Endothelial cell of umbilical vein (primary cell): ENCODE measurements around the gene DCAF5. TPM values are rescaled to one million over a fixed set of nuclear protein-coding genes. Genes with fewer than 3 reads are reported as not detected.
A peak's percentile ranks its signal among the peaks of the same experiment; 100 is the strongest.

Source experiments
- BruUV-seq: library from RNA; stranded (reverse); fragments of 400-500 nt; replicated peaks from 2 replicates; lab custom pipeline; 2021; lab: Mats Ljungman, UMichigan
- CTCF ChIA-PET: fragments of 300-600, 350-600 bp; sonication (Branson Sonifier 250); formaldehyde crosslinking; loops from one replicate; lab custom pipeline; 2021; ENCODE audit warnings: antibody characterized with exemption, inconsistent platforms; lab: Charles Lee
- POLR2A ChIA-PET: fragments of 300-600, 350-600 bp; sonication (Branson Sonifier 250); formaldehyde crosslinking; loops from one replicate; lab custom pipeline; 2021; ENCODE audit warnings: antibody characterized with exemption, inconsistent platforms; lab: Charles Lee
- DNase-seq: peaks from one replicate; pipeline ENCODE4 v3.0.0-alpha.2; 2011; ENCODE audit warnings: low read depth, low spot score
- FAIRE-seq: peaks from 2 replicates; lab custom pipeline; 2011; peaks lifted over from hg19 to GRCh38; lab: Jason Lieb, UNC
- H2AFZ ChIP-seq: 2 replicates; pipeline ENCODE4 v1.6.0; 2012; ENCODE audit warnings: low read depth, low read length, control low read depth, inconsistent platforms
- H3K27ac ChIP-seq: 2 replicates; pipeline ENCODE4 v1.5.1; 2011; ENCODE audit warnings: low read depth, mild to moderate bottlenecking, control low read depth, low read length, moderate library complexity; ENCODE audit not compliant: insufficient read depth
- H3K27me3 ChIP-seq, 2 experiments: 2 replicates each; pipeline versions ENCODE4 v1.6.0 to v1.6.1; 2011; ENCODE audit warnings: low read length in 2 of 2, mixed read lengths in 1 of 2; ENCODE audit not compliant: control insufficient read depth in 2 of 2, insufficient read depth in 2 of 2
- H3K36me3 ChIP-seq, 2 experiments: 2 replicates in 1 of 2; 3 replicates in 1 of 2; pipeline ENCODE4 v1.5.1; 2011; ENCODE audit warnings: low read length in 2 of 2, mild to moderate bottlenecking in 1 of 2, moderate library complexity in 1 of 2; ENCODE audit not compliant: control insufficient read depth in 2 of 2, insufficient read depth in 2 of 2; ENCODE audit errors: extremely low read depth in 1 of 2
- H3K4me1 ChIP-seq: 3 replicates; pipeline ENCODE4 v1.5.1; 2011; ENCODE audit warnings: mild to moderate bottlenecking, low read length; ENCODE audit not compliant: control insufficient read depth, insufficient read depth; ENCODE audit errors: extremely low read depth
- H3K4me2 ChIP-seq: 2 replicates; pipeline ENCODE4 v1.6.1; 2011; ENCODE audit warnings: low read length, control low read depth, mixed read lengths; ENCODE audit not compliant: insufficient read depth
- H3K4me3 ChIP-seq, 3 experiments: fragments of 200-600 bp in 1 of 3; sonication (generic), shearing (Covaris generic) in 1 of 3; replicated peaks in 1 of 3; 2 replicates each; pipeline ENCODE4 v1.5.1; 2011 to 2016; ENCODE audit warnings: control low read depth in 3 of 3, low read length in 3 of 3, mild to moderate bottlenecking in 2 of 3, inconsistent platforms in 1 of 3, low read depth in 1 of 3, moderate library complexity in 1 of 3; ENCODE audit not compliant: insufficient read depth in 1 of 3
- H3K79me2 ChIP-seq: 2 replicates; pipeline ENCODE4 v1.6.0; 2012; ENCODE audit warnings: low read length, inconsistent platforms; ENCODE audit not compliant: control insufficient read depth, insufficient read depth
- H3K9ac ChIP-seq: replicated peaks from 2 replicates; pipeline ENCODE3; 2011; ENCODE audit warnings: low read length, control low read depth; ENCODE audit not compliant: insufficient read depth; ENCODE audit errors: extremely low read depth
- H3K9me1 ChIP-seq: replicated peaks from 3 replicates; pipeline ENCODE4 v1.6.0; 2011; ENCODE audit warnings: mild to moderate bottlenecking, low read length; ENCODE audit not compliant: control insufficient read depth, insufficient read depth; ENCODE audit errors: extremely low read depth
- H3K9me3 ChIP-seq: replicated peaks from 2 replicates; pipeline ENCODE4 v1.5.1; 2012; ENCODE audit warnings: low read length, inconsistent platforms; ENCODE audit not compliant: control insufficient read depth, insufficient read depth
- H4K20me1 ChIP-seq: replicated peaks from 2 replicates; pipeline ENCODE3; 2011; ENCODE audit warnings: mild to moderate bottlenecking, low read length; ENCODE audit not compliant: control insufficient read depth, insufficient read depth; ENCODE audit errors: extremely low read depth
- CTCF ChIP-seq, 2 donors: IDR thresholded peaks; 1 replicate in 1 of 2; 2 replicates in 1 of 2; pipeline ENCODE4 v1.5.1; 2011; ENCODE audit warnings: low read length in 2 of 2, mild to moderate bottlenecking in 2 of 2, moderate library complexity in 2 of 2, control low read depth in 1 of 2, inconsistent platforms in 1 of 2, low read depth in 1 of 2; ENCODE audit not compliant: insufficient read depth in 1 of 2; ENCODE audit errors: extremely low read depth in 1 of 2
- EZH2 ChIP-seq: IDR thresholded peaks from 2 replicates; pipeline ENCODE4 v1.6.1; 2012; ENCODE audit warnings: borderline replicate concordance, low read depth, mild to moderate bottlenecking, moderate library complexity, low read length, inconsistent platforms; ENCODE audit not compliant: severe bottlenecking
- FOS ChIP-seq: IDR thresholded peaks from 2 replicates; pipeline ENCODE4 v1.6.1; 2011; ENCODE audit warnings: mild to moderate bottlenecking, low read length, moderate library complexity, borderline replicate concordance; ENCODE audit not compliant: insufficient read depth
- GATA2 ChIP-seq: IDR thresholded peaks from 2 replicates; pipeline ENCODE4 v1.7.0; 2011; ENCODE audit warnings: low read depth, mild to moderate bottlenecking, moderate library complexity, mixed read lengths, low read length; ENCODE audit not compliant: insufficient read length, insufficient read depth
- JUN ChIP-seq: IDR thresholded peaks from 2 replicates; pipeline ENCODE4 v1.6.1; 2011; ENCODE audit warnings: borderline replicate concordance, low read depth; ENCODE audit not compliant: insufficient read length, insufficient read depth
- MYC ChIP-seq: IDR thresholded peaks from one replicate; pipeline ENCODE4 v1.6.1; 2011; ENCODE audit warnings: mild to moderate bottlenecking, low read depth, low read length
- POLR2A ChIP-seq: IDR thresholded peaks from 2 replicates; pipeline ENCODE4 v1.6.1; 2012; ENCODE audit warnings: low read depth, mild to moderate bottlenecking, control low read depth, low read length
- POLR2AphosphoS5 ChIP-seq: IDR thresholded peaks from 2 replicates; pipeline ENCODE4 v1.6.1; 2012; ENCODE audit warnings: low read depth, mild to moderate bottlenecking, control low read depth, low read length, moderate library complexity; ENCODE audit not compliant: insufficient read depth
- dilution Hi-C: fragments of 300-500 bp; cut with MboI; formaldehyde crosslinking; loops from one replicate; pipeline ENCODE4 v1.15.0; 2019; ENCODE audit warnings: low sequenced_read_pairs; ENCODE audit not compliant: extremely low pct_ligation_motif_present
- intact Hi-C: fragments of 100-400 bp; cut with micrococcal nuclease; formaldehyde crosslinking; loops from one replicate; pipeline ENCODE4 v1.10.0; 2022
- polyA plus RNA-seq, 4 experiments: library from polyadenylated mRNA; depleted of rRNA in 3 of 4; stranded (reverse) in 3 of 4; unstranded in 1 of 4; fragments of >200 nt; gene quantifications; 2 replicates each; pipeline versions ENCODE4 v1.2.1 to v1.2.3, GENCODE V29; 2011 to 2012; ENCODE audit warnings: missing spikeins in 1 of 4
- total RNA-seq: library from RNA; stranded (reverse); gene quantifications from 2 replicates; pipeline ENCODE4 v1.2.3, GENCODE V29; 2021
- TF ChIP-seq, protein P1 (sequence below): IDR thresholded peaks from 2 replicates; pipeline ENCODE4 v1.6.1; 2011; ENCODE audit not compliant: insufficient read depth, insufficient read length

The DCAF5 gene
- total and polyA plus RNA-seq, 2 donors (not counting 3 experiments of a cell fraction or from before 2014, with no cell fraction given), result 37.9 to 52.5 TPM

GRCh38 chr14:69076341-69076740 is 76.6 kb downstream of the DCAF5 start:
- dilution Hi-C loops, result no loop called here
- FAIRE-seq, result no peak
- ChIA-PET CTCF (interaction anchor here (0.8 kb wide), 1 partner anchor 18 kb away, joined by 3 read pairs; no protein-coding TSS in a partner anchor), POLR2A (no interaction called here)
- Histone ChIP-seq H3K79me2 (peaks cover 1% of the 10 kb centered on the region), H3K4me1 (peaks cover 40% of the 10 kb centered on the region), H3K36me3 (peaks cover 2 to 4% of the 10 kb centered on the region in 2 experiments), H3K9me1 (no peaks in the 10 kb centered on the region), H3K4me2 (no peak overlapping the region), H3K27ac (peak overlapping the region; percentile 100), H2AFZ (no peak overlapping the region), H3K27me3 (no peaks in the 10 kb centered on the region), H3K9ac (no peak overlapping the region), H4K20me1 (no peaks in the 10 kb centered on the region), H3K9me3 (no peaks in the 10 kb centered on the region), H3K4me3 (no peak overlapping the region)
- TF ChIP-seq POLR2AphosphoS5 (no peak), JUN (no peak)
- intact Hi-C loops, result no loop called here
- no peak for DNase-seq
- BruUV-seq, result no TSS peak

DNA sequence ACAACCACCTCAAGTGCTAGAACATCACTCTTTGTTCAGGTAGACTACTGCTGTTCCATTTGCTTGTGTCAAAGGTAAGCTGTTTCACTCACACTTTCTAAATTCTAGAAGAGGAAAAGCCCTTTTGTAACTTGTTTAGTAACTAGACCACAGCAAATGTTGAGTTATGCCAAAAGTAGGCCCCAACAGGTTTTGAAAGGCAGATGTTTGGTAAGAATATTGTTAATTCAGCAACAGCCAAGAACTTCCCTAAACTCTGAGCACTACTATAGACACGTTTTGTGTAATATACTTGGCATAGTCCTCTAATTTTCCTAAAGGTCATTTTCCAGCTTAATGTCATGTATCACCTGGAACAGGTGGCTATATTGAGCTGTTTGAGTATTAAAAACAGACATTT is 79.0 kb downstream of the DCAF5 start:
- Histone ChIP-seq H3K79me2 (peaks cover 1% of the 10 kb centered on the region), H3K4me1 (peaks cover 19% of the 10 kb centered on the region), H3K4me2 (no peak overlapping the region), H3K4me3 (no peak overlapping the region), H3K9me1 (no peaks in the 10 kb centered on the region), H3K27ac (no peak overlapping the region), H3K27me3 (no peaks in the 10 kb centered on the region), H2AFZ (no peak overlapping the region), H4K20me1 (no peaks in the 10 kb centered on the region), H3K9me3 (no peaks in the 10 kb centered on the region), H3K9ac (no peak overlapping the region), H3K36me3 (peaks cover 2 to 6% of the 10 kb centered on the region in 2 experiments)
- ChIA-PET POLR2A (no interaction called here), CTCF (interaction anchor here (0.8 to 1.5 kb wide), 4 partner anchors 11 to 162 kb away, joined by 4 to 6 read pairs (median 4); no protein-coding TSS in a partner anchor)
- DNase-seq (no peak), FAIRE-seq (no peak)
- intact Hi-C loops (no loop called here), dilution Hi-C loops (no loop called here)
- BruUV-seq, result no TSS peak
- TF ChIP-seq CTCF (IDR thresholded peaks at IDR 0.05; ENCODE audit: extremely low read depth in 1 of 2, insufficient read depth in 1 of 2, low read depth in 1 of 2, low read length in 2 of 2), result no peak
- TF ChIP-seq EZH2, result no peak
- TF ChIP-seq JUN, result no peak
- TF ChIP-seq MYC, result no peak
- TF ChIP-seq, protein P1, sequence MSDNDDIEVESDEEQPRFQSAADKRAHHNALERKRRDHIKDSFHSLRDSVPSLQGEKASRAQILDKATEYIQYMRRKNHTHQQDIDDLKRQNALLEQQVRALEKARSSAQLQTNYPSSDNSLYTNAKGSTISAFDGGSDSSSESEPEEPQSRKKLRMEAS, result no peak
- no peak for TF ChIP-seq POLR2AphosphoS5
- TF ChIP-seq POLR2A, result no peak
- no peak for TF ChIP-seq GATA2
- no peak for TF ChIP-seq FOS
